ENCODE results near the gene TRHDE. TPM values are rescaled to one million over a fixed set of nuclear protein-coding genes. Genes with fewer than 3 reads are reported as not detected.

Gene TRHDE
- total and polyA plus RNA-seq, 3 donors from 2014 or later: 2.8 to 8.5 (median 3.9) TPM

DNA sequence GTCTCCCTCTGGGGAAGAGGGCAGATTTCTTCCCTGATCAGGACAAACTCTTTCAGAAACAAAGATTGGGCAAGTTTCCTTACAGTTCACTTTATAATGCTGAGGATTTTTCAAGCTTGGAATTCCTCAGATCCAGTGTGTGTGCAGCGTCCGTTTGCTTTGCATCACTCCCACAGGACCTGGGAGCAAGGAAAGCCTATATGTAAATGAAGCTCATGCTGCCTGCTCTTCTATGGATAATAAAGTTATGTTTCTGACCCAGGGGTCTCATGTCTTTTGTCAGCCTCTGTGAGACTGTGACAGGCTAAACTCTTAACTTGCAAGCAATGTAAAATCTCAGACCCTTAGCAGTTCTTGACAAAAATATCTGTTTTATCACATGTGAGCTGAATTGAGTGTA, 41.6 kb downstream of the TRHDE start:
- no peak overlapping the region for H3K4me3 ChIP-seq
- no peak for DNase-seq
- H3K4me1 ChIP-seq: no peaks in the 10 kb centered on the region
- no peak overlapping the region for H3K27ac ChIP-seq
- 38 to 56% methylated on average over 2 of the region's 2 CpGs for WGBS, 2 donors
- intact Hi-C loops (cut with DNase I; ENCODE audit: low total_unique reads): no loop called here
- no peak for TF ChIP-seq POLR2A (IDR thresholded peaks at IDR 0.05)
- TF ChIP-seq, protein P1, sequence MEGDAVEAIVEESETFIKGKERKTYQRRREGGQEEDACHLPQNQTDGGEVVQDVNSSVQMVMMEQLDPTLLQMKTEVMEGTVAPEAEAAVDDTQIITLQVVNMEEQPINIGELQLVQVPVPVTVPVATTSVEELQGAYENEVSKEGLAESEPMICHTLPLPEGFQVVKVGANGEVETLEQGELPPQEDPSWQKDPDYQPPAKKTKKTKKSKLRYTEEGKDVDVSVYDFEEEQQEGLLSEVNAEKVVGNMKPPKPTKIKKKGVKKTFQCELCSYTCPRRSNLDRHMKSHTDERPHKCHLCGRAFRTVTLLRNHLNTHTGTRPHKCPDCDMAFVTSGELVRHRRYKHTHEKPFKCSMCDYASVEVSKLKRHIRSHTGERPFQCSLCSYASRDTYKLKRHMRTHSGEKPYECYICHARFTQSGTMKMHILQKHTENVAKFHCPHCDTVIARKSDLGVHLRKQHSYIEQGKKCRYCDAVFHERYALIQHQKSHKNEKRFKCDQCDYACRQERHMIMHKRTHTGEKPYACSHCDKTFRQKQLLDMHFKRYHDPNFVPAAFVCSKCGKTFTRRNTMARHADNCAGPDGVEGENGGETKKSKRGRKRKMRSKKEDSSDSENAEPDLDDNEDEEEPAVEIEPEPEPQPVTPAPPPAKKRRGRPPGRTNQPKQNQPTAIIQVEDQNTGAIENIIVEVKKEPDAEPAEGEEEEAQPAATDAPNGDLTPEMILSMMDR (IDR thresholded peaks at IDR 0.05): no peak
- H3K27me3 ChIP-seq: no peaks in the 10 kb centered on the region
- no peaks in the 10 kb centered on the region for H3K9me3 ChIP-seq
- no peaks in the 10 kb centered on the region for H3K36me3 ChIP-seq (ENCODE audit: low read depth, missing control alignments)

GRCh38 chr12:72315858-72316257, 43.7 kb downstream of the TRHDE start:
- intact Hi-C loops (cut with DNase I; ENCODE audit: low total_unique reads): no loop called here
- Histone ChIP-seq H3K4me3 (no peak overlapping the region), H3K27ac (no peak overlapping the region), H3K27me3 (no peaks in the 10 kb centered on the region), H3K36me3 (ENCODE audit: low read depth, missing control alignments) (no peaks in the 10 kb centered on the region), H3K4me1 (no peaks in the 10 kb centered on the region), H3K9me3 (no peaks in the 10 kb centered on the region)
- 87 to 94% methylated on average over 3 of the region's 3 CpGs for WGBS, 2 donors
- no peak for TF ChIP-seq POLR2A (IDR thresholded peaks at IDR 0.05)
- TF ChIP-seq, protein P1 (IDR thresholded peaks at IDR 0.05): no peak
- DNase-seq: no peak

- intact Hi-C loops (cut with DNase I; ENCODE audit: low total_unique reads): no loop called here
- H3K36me3 ChIP-seq (ENCODE audit: low read depth, missing control alignments): no peaks in the 10 kb centered on the region
- no peaks in the 10 kb centered on the region for H3K4me1 ChIP-seq
- WGBS, 2 donors: 40 to 53% methylated on average over 4 of the region's 4 CpGs
- no peaks in the 10 kb centered on the region for H3K9me3 ChIP-seq
- H3K27me3 ChIP-seq: no peaks in the 10 kb centered on the region
- no peak for TF ChIP-seq POLR2A (IDR thresholded peaks at IDR 0.05)
- TF ChIP-seq, protein P1 (IDR thresholded peaks at IDR 0.05): no peak
- peak; percentile 18 for DNase-seq
- H3K4me3 ChIP-seq: no peak overlapping the region
- no peak overlapping the region for H3K27ac ChIP-seq
These were observed 46.2 kb downstream of the TRHDE start for GRCh38 chr12:72318341-72318740.

GRCh38 chr12:72323881-72324280, 51.7 kb downstream of the TRHDE start:
- no peaks in the 10 kb centered on the region for H3K36me3 ChIP-seq (ENCODE audit: low read depth, missing control alignments)
- no peaks in the 10 kb centered on the region for H3K27me3 ChIP-seq
- H3K4me3 ChIP-seq: no peak overlapping the region
- H3K27ac ChIP-seq: no peak overlapping the region
- no peaks in the 10 kb centered on the region for H3K9me3 ChIP-seq
- 78 to 86% methylated on average over 1 of the region's 1 CpG for WGBS, 2 donors
- H3K4me1 ChIP-seq: no peaks in the 10 kb centered on the region
- no peak for TF ChIP-seq POLR2A (IDR thresholded peaks at IDR 0.05)
- TF ChIP-seq, protein P1 (IDR thresholded peaks at IDR 0.05): no peak
- no peak for DNase-seq
- intact Hi-C loops (cut with DNase I; ENCODE audit: low total_unique reads): no loop called here

DNA sequence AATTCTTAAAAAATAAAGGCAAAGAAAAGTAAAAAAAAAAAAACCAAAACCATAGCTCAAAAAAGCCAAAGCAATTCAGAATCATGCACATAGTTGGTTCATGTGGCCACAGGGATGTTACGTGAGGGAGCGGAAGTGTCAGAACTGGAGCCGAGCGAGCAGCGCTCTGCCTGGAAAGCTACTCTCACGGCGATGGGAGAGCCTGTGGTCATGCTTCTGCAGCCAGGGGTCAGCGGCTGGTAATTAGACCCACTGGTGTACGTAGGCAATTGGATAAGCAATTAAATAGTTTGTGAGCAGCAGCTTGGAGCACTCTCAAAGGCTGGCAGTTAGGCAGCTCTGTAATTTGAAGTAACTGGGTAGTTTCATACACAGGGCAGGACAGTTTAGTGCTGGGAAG, 58.1 kb downstream of the TRHDE start:
- DNase-seq: peak; percentile 49
- H3K27ac ChIP-seq: no peak overlapping the region
- H3K27me3 ChIP-seq: no peaks in the 10 kb centered on the region
- intact Hi-C loops (cut with DNase I; ENCODE audit: low total_unique reads): no loop called here
- H3K9me3 ChIP-seq: no peaks in the 10 kb centered on the region
- no peaks in the 10 kb centered on the region for H3K36me3 ChIP-seq (ENCODE audit: low read depth, missing control alignments)
- TF ChIP-seq POLR2A (IDR thresholded peaks at IDR 0.05): no peak
- TF ChIP-seq, protein P1 (IDR thresholded peaks at IDR 0.05): no peak
- H3K4me1 ChIP-seq: peaks cover 3% of the 10 kb centered on the region
- H3K4me3 ChIP-seq: no peak overlapping the region
- WGBS, 2 donors: 8 to 14% methylated on average over 9 of the region's 9 CpGs

Measured in testis (tissue), 3 donors.